GM13976 (cell line): ENCODE results near the gene TNNT3.
"Not testable (repeated sequence)": the region's sequence is repeated elsewhere in the genome, so short reads cannot be mapped to it uniquely, and the experiment has no call there.

Experiments
- DNase-seq: peaks from one replicate; pipeline ENCODE4 v3.0.0; 2012; ENCODE audit warnings: low spot score
- in situ Hi-C: fragments of 300-500 bp; cut with MboI; formaldehyde crosslinking; loops from one replicate; pipeline ENCODE4 v1.12.0; 2022; ENCODE audit warnings: low sequenced_read_pairs, mixed read lengths, inconsistent platforms; ENCODE audit not compliant: unreplicated experiment
- TF ChIP-seq, protein P1 (sequence below): IDR thresholded peaks from 2 replicates; pipeline ENCODE4 v1.5.1; 2012; ENCODE audit warnings: borderline replicate concordance, mild to moderate bottlenecking; ENCODE audit not compliant: insufficient read depth; ENCODE audit errors: extremely low read depth, missing control alignments, control extremely low read depth

Gene TNNT3

DNA sequence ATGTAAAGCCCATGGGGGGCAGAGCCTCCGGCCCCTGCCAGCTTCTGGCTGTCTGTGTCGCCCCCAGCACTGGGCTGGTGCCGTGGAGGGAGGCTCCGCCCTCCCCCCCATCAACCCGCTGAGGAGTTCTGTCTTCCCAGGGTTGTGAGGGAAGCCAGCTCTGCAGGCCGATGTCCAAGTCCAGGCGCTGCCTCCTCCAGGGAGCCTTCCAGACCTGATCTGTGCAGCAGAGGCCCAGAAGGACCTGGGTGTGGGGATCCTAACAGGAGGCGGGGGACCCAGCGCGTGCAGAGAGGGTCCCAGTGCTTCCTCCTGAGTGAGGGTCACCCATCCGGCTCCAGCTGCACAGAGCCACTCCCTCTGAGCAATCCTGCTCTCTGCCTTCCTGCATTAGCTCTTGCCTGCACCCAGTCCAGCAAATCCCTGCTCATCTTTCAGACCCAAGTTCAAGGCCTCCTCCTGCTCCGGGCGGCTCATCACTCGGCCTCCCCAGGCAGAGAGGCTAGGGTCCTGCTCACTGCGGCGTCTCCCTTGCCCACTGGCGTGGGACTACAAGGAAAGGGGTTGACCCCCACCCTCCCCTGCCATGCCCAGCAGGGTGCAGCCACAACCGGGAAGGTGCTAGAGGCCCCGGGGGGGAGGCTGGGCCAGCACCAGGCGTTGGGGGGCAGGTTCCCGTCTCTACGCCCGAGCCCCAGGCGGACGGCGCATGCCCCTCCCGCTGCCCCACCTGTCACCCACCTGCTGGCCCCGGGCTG is 44.2 kb upstream of the TNNT3 start:
- TF ChIP-seq, protein P1, sequence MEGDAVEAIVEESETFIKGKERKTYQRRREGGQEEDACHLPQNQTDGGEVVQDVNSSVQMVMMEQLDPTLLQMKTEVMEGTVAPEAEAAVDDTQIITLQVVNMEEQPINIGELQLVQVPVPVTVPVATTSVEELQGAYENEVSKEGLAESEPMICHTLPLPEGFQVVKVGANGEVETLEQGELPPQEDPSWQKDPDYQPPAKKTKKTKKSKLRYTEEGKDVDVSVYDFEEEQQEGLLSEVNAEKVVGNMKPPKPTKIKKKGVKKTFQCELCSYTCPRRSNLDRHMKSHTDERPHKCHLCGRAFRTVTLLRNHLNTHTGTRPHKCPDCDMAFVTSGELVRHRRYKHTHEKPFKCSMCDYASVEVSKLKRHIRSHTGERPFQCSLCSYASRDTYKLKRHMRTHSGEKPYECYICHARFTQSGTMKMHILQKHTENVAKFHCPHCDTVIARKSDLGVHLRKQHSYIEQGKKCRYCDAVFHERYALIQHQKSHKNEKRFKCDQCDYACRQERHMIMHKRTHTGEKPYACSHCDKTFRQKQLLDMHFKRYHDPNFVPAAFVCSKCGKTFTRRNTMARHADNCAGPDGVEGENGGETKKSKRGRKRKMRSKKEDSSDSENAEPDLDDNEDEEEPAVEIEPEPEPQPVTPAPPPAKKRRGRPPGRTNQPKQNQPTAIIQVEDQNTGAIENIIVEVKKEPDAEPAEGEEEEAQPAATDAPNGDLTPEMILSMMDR = no peak
- in situ Hi-C loops = no loop called here
- no peak for DNase-seq

DNA sequence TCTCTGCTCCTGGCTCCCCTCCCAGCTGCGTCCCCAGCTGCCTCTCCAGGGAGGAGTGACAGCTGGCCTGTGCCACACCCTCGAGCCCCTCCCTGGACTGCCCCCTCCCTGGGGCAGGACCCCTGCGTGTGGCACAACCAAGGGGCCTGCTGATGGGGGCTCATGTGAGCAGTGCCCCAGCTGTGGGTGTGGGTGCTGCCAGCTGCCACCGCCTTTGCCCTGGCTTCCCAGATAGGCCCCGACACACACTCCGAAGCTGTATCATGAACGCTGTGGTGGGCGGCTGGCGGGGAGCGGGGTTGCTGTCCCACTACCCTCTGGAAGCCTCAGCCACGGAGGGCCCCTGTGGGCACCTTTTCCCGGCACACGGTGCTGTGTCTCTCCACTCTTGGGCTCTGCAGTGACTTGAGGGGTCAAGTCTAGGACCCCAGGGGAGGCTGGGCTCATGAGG is 43.6 kb upstream of the TNNT3 start:
- in situ Hi-C loops, DNase-seq: not testable (repeated sequence)

DNA sequence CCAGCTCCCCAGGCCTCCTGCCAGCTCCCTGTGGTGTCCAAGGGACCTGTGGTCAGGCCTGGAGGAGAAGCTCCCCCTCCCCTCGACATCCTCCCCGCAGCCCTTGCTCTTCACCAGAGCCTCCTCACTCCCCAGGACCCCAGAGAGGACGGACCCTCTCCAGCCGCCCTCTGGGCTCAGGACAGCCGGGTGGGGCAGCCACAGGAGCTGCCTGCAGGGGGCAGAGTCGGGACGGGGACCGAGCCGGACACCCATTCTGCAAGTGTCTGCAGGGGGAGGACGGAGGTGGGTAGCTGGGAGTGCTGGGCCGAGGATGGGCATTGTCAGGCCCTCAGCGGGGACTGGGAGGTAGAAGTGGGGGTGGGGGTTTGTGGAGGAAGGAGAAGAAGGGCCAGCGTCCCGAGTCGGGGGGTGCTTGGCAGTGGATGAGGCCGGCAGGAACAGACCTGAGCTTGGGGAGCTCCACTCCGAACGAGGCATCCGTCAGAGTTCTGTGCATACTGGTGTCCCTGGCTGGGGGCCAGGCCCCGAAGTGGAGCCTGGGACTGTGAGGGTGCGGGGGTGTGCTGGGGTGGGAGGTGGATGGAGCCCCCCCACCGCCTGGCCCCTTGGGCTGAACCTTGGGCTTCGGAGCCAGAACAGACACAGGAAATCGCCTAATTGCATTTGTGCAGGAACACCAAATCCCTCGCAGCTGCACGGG is 43.0 kb upstream of the TNNT3 start:
- TF ChIP-seq, protein P1 = peak; percentile 29
- DNase-seq = no peak
- in situ Hi-C loops = no loop called here

DNA sequence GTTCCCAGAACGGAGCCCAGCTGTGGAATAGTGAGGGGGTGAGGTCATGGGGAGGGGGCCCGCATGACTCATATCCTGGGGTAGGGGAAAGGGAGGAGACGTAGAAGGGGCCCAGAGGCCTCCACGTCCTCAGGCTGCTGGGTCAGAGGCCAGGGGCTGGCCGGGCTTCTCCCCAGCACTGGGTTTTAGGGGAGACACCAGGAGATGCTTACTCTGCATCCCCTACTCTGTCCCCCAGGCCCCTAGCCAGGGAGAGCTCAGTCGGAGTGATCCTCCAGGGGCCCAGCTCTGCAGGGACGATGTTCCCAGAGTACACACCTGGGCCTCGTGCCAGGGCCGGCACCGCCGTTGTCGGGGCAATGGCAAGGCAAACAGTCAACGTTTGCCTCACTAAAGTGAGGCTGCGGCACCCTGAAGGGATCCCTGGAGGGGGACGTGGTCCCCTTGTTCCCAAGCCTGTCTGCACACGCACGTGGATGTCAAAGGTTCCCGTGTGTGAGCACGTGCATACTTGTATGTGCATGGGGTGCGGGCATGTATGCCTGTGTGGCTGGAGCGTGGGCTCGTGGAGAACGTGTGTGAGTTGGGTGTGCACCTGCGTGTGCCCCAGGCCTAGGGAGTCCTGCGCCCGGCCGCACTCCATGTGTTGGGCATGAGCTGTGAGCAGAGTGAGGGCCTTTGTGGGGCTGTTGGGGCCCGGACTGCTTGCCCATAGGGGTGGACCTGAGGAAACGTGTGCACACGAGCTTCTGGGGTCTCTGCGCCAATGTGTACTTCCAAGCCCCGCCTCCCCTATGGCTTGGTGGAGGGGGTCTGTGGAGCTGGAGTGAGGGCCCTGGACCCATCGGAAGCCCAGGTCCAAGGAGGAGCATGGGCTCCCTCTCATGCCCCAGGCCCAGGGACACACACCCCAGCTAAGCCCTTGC is 42.0 kb upstream of the TNNT3 start:
- no peak for DNase-seq
- TF ChIP-seq, protein P1 = no peak
- in situ Hi-C loops = no loop called here

DNA sequence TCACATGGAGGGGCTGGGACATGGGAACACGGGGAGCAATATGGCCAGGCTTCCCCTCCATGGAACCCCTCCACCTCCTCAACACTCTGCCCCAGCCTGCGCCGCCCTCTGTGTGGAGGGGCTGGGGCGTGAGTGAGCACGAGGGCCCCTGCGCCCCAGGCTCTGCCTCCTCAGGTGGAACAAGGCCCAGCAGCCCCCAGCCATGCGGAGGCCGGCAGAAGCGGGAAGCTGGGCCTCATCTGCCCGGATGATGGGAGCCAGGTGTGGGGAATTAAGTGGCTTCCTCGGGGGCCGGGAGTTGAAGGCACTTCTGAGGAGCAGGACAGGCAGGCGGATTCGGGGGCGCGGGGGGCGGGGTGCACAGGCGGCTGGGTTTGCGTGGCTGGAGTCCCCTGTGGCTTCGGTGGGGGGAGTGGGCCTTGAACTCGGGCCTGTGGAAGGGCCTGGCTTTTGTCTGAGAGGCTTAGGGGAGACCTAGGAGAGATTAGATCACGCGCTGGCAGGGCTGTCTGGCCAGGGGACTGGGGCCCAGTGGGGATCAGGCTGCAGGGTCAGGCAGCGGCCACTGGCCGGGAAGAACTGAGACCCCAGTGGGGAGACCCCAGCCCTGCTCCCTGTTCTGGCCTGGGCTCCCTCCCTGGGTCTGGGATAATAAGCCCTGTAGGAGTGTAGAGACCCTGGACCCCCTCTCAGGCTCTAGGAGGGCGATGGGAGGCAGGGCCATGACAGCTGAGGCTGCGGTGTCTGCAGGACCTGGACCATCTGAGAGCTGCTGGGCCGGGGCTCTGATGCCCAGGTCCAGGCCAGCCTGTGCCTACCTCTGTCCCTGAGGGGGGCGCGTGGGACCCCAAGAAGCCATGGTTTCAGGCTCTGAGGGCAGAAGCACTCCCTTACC is 41.1 kb upstream of the TNNT3 start:
- no peak for DNase-seq
- TF ChIP-seq, protein P1 = no peak
- in situ Hi-C loops = no loop called here

DNA sequence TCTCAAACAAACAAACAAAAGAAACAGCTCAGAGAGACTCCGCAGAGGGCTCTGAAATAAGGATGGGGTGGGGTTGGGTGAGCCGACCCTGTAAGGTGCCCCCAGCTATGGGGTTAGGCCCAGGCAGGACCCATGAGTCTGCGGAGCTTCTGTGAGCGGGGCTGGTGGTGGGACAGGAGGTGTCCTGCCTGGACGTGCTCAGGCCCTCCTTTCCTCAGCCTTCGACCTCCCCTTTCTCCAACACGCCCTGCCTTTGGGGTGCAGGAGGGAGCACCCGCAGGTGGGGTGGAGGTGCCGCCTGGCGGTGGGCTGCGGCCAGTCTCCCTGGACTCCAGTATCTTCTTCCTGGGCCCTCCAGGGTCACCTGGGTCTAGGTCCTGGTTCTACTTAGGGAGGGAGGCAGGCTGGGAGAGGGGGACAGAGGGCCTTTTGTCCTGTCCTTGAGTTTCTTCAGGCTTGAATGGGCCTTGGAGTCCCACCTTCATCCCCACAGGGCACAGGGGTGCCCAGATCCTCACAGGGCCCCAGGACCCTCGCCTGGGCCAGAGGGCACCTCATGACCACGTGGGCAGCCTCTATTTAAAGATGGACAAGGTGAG is 40.1 kb upstream of the TNNT3 start:
- TF ChIP-seq, protein P1 = no peak
- no peak for DNase-seq
- in situ Hi-C loops = no loop called here
